Embryonic facial prominence (tissue), 1 donor: ENCODE measurements around the gene PANX1.

Source experiments
- DNase-seq: peaks from one replicate; pipeline ENCODE4 v3.0.0-alpha.2; 2016; ENCODE audit errors: extremely low spot score

The PANX1 gene

DNA sequence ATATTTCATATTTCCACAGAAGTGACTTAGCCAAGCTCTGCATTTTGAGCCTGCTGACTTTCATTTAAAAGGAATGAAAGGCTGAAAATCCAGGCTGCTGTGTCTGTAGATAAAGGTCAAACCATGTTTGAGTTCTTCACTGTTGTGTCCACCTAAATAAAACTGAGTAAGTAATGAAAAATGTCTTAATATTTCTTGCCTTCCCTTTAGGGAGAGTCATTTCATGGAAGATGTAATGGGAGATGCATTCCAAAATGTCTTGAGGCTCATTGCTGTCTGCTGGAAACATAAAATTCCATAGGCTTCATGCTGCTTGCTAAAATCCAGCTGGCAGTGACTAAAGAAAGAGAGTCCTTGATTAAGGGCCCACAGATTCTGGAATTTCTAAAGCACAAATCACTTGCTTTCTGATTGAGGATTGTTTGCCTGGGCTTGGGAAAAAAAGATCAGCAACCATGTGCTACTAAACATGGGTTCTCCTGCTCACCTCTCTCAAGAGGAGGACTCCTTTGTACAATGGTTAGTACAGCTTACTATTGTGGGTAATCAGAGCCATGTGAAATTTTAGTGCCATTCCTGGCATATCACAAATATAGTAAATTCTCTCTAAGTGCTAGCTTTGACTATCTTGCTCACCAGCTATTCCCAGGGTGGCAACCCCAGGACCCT lies 56.9 kb downstream of the PANX1 start:
- DNase-seq, result no peak

DNA sequence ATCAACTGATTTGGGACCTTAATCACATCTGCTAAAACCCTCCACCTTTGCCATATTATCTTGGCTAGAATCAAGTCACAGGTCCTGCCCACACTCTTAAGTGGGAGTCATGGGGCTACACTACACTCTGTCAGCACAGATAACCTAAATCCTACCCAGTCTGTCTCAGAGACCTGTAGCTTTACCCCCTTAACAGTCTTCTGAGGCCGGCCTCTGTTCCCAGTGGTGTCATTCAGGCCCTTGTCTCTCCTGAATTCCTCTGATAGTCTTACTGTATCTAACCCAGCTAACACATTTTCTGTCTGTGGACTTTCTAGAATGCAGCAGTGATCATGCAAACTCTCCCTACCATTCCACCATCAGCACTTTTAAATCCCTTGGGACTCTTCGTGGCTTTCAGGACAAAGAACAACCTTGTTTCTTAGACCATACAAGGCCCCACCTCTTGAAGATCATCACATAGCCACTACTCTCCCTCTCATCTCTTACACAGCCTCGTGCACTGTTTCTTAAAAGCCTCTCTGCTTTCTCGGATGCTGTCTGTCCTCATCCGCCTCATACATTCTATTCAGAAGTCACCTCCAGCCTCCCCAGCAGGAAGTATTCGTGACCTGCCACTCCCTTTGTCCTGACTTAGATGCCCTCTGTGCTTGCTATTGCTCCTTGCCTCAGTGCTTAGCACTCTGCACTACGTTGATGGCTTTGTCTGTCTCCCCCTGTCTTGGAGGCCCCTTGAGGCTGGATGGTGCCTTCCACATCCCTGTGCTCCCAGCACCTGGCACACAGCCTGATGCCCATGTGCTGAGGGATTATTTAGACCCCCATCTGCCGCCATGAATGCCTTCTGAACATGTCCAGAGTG lies 57.9 kb downstream of the PANX1 start:
- DNase-seq, result no peak

DNA sequence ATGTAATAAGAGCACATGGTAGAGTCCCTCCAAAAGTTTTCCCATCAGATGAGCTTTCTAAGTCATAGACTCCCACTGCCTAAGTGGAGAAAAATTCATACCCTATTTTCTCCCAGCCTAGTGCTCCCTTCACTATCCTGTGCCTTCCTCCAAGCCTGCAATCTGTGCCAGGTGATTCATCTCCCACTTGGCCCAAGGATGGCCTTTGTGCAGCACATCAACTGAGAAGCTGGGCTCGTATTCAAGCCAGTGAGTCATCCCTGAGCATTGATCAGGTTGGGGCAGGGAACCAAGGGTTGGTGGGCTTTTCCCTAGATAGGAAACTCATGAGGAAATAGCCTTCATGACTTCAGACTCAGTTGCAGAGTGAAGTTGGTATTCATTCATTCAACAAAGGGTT lies 64.6 kb downstream of the PANX1 start:
- DNase-seq, result no peak

DNA sequence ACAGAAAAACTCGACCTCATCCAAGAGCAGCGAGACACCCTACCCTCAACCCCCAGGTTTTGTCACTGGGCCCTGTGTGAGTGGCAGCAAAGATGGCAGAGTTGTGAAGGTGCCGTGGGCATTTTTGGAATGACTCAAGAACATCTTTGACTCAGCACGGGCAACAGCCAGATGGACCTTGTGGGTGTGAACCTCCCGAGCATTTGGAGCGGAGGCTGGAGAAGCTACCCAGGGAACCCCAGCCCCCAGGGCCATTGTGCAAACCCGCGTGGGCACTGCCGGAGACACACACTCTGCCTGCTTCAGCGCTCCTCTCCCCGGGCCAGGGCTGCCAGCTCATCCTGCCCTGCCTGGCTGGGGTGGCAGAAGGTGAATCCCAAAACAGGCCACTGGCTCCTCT lies 66.1 kb downstream of the PANX1 start:
- DNase-seq, result no peak

DNA sequence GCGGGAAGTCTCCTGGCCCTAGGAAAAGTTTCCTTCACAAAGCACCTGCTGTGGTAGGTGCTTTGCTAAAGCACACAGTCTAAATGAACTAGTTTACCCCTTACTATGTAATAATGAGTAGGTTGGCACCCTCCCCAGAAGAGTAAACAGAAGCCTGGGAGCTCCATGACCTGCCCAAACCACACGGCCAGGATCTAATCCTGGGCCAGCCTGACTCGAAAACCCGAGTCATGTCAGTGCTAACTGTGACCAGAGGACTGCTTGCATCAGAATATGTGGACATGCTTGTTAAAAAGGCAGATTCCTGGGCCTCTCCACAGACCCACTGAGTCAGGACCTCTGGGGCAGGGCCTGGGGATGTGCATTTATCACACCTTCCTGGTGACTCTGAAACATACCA lies 67.7 kb downstream of the PANX1 start:
- no peak for DNase-seq

DNA sequence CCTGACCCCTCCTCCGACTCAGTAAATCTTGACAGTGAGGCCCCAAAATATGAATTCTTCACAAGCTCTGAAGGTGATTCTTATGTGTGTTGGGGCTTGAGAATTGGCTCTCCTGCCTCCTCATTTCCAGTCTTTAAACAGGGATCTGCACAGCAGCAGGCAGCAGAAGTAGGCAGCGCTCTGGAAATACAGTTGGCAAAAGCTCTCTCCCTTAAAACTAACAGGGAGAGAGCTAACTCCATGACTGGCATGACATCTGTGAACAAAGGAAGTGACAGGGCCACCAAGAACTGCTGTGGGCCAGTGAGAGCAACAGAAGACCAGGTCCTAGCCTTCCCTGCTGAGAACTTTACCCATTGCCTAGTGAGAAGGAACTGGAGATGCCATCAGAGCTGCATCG lies 70.1 kb downstream of the PANX1 start:
- no peak for DNase-seq

DNA sequence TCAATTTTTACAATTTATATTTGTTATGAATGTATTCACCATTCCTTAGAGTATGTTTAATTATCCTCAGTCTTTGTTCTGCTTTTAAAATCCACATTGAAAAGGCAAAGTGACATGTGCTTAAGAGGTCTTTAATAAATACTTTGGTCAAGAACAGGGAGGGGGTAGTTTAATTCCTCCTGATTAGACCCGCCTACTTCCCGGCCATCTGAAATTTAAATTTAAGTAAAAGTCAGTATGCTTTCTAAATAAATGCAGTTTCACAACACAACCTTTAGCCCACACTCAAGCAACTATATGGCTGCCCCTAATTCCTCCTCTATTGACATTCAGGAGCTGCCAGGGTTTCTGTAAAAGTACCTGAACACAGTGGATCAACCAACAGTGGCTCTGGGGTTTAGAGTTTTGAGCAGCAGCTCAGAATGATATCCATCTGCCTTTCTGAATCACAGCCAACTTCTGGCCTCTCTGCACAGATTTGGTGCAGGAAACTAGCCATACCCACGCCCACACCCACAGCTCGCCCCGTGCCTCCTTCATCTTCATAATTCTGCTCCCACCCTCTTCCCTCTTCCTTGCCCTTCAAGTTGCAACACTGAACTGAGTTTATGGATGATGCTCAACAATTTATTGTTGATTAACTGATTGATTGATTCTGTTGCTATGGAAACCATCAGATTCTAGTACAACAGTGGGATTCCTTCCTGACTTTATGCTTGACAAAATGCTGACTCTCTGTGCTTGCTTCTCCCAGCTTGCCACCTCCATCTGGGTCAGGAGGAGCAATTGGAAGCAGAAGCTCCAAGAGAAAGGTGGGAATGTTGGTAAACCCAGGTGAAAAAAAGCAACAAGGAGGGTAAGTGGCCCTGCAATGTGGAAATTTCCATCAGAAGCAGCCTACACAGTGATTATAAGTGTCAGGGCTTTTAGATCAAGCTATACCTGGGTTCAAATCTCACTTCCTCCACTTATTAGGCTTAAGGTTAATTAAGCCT lies 70.8 kb downstream of the PANX1 start:
- no peak for DNase-seq

DNA sequence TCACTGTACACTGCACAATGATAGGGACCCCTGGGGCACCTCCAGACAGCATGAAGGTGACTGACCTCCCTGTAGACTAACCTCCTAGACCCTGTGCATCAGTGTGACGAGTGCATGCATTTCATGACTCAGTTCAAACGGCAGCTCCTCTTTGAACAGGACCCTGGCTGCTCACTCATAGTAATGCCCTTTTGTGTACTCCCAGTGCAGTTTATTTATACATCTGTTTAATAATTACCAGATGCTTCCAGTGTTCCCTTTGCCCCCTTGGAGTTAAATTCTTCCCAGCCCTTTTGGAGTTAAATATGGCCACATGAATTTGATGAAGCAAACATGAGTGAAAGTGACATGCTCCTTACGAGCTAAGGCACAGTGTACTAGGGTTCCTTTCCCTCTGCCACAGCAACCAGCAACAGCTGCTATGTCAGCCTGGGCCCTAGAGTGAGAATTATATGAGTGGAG lies 72.4 kb downstream of the PANX1 start:
- DNase-seq, result no peak

DNA sequence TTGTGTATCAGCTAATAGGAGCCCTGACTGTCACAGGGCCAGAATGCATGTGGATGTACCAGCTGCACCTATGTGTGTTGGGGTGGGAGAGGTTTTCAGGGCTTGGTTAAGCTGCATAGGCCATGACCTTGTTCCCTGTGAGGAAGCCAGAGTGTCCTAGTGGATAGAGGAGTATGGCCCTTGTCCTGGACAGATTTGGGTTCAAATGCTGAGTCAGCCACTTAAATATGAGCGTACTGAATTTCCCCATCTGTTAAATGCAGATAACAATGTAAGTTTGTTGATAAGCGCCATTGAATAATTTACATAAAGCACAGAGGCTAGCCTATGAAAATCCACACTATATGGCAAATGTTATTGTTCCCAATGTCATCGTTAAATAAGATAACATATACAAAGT lies 74.4 kb downstream of the PANX1 start:
- no peak for DNase-seq

DNA sequence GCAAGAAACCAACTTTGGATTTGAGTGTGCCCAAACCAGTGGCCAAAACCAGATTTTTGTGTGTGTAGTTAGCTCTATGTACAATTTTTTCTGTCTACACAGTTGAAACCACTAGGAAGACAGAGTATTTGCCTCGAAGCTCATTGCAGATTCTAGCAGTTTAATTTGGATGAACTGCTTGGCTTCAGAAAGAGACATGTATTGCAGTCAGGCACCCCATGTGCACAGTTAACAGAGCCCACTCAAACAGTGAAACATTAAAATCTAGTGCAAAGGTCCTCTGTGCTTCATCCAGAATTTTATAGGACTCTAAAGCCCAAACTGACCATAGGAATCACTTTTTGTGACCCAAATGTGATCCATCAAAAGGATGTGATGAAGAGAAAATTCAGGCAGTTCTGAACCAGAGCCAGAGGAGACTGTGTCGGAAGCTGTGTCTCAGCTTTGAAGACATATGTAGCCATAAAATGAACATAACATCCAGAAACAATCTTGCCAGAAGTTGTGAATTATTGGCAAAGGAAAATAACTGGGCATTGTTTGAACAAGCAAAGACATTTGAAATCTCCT lies 82.7 kb downstream of the PANX1 start:
- DNase-seq, result no peak

DNA sequence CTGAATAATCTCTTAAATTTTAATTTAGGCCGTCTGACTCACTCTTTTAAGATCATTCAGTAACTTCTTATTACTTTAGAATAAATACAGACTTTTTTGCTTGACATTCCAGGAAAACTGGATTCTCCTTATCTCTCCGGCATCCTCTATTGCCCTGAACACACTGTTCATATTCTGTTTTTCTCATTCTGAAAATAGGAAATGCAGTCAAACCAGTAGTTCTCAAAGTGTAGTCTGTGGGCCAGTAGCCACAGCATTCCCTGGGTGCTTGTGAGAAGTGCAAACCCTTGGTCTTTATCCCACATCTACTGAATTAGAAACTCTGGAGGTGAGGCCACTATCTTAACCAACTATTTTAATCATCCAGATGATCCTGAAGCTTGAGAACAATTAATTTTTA lies 84.3 kb downstream of the PANX1 start:
- no peak for DNase-seq

DNA sequence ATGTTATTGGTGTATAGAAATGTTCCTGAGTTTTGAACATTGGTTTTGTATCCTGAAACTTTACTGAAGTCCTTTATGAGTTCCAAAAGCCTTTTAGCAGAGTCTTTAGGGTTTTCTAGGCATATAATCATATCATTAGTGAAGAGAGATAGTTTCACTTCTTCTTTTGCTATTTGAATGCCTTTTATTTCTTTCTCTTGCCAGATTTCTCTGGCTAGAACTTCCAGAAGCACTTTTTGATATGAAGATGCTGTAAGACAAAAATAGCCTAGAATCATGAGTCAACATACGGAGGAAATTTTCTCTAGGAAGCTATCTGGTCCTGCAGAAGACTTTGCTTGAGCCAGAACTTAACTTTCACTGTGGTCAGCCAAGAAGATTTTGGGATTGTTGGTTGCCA lies 89.1 kb downstream of the PANX1 start:
- DNase-seq, result no peak

DNA sequence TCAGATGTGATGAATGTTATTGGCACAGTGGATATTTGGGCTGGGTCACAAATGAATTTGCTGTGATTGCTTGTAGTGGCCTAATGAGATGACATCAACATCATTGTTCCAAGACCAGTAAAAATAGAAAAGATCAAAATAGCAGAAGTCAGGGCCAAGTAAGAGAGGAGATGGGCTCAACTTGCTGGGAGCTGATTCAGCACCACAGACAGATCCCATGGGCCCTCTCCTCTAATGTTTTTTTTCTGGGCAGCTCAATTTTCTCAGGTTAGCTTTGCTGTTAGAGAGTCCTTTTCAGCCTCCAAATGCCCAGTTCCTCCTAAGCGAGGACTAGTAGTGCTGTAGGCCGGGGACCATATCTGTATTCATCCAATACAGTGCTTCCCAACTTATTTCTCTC lies 89.7 kb downstream of the PANX1 start:
- no peak for DNase-seq

DNA sequence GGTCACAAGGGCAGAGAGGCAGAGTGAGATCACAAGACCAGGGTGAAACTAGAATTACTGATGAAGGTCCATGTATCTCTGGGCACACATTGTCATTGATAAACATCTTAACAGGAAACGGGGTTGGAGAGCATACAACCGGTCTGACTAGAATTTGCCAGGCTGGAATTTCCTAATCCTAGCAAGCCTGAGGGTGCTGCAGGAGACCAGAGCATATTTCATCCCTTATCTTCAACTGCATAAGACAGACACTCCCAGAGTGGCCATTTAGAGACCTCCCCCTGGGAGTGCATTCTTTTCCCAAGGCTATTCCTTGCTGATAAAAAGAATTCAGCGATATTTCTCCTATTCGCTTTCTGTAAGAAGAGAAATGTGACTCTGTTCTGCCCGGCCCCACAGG lies 91.1 kb downstream of the PANX1 start:
- DNase-seq, result no peak

DNA sequence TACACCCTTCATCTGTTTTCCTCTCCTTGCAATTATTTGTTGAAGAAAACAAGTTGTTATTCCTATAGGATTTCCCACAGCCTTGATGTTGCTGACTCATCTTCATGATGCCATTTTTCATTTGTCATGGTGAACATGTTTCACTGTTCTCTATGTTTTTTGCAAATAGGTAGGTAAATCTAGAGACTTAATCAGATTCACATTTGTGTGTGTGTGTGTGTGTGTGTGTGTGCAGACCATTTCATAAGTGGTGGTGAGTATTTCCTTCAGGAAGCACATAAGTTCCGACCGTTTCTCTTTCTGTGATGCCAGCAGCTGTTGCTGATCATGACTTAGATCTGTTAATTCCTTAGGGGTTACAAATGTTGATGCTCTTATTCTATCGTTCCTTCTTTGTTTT lies 95.4 kb downstream of the PANX1 start:
- no peak for DNase-seq
